ENCODE measurements around the gene WIPF3. TPM values are rescaled to one million over a fixed set of nuclear protein-coding genes. Genes with fewer than 3 reads are reported as not detected.

WIPF3 gene
- total RNA-seq, 2 experiments from 2014 or later, result not detected

GRCh38 chr7:29940199-29940598 lies 133.9 kb downstream of the WIPF3 start:
- no peak overlapping the region for H3K27ac Mint-ChIP-seq
- ChIA-PET CTCF (interaction anchor here (0.6 to 1.5 kb wide), 2 partner anchors 11 to 19 kb away, joined by 3 to 7 read pairs; no protein-coding TSS in a partner anchor), POLR2A (no interaction called here)
- H3K27me3 Mint-ChIP-seq, result no peaks in the 10 kb centered on the region
- intact Hi-C loops (cut with micrococcal nuclease), result no loop called here
- no peak for TF ChIP-seq CTCF (IDR thresholded peaks at IDR 0.05)
- no peak overlapping the region for H3K4me3 Mint-ChIP-seq
- H3K4me1 Mint-ChIP-seq (ENCODE audit: low read depth), result no peaks in the 10 kb centered on the region
- no peak for ATAC-seq
- no peaks in the 10 kb centered on the region for H3K9me3 Mint-ChIP-seq
- no peaks in the 10 kb centered on the region for H3K36me3 Mint-ChIP-seq (ENCODE audit: low read depth)
- no peak for DNase-seq

GRCh38 chr7:29945259-29945809 lies 139.0 kb downstream of the WIPF3 start:
- H3K9me3 Mint-ChIP-seq, result no peaks in the 10 kb centered on the region
- H3K27ac Mint-ChIP-seq, result no peak overlapping the region
- no peak for DNase-seq
- ChIA-PET CTCF (no interaction called here), POLR2A (no interaction called here)
- ATAC-seq, result peak; percentile 17
- no peaks in the 10 kb centered on the region for H3K27me3 Mint-ChIP-seq
- TF ChIP-seq CTCF (IDR thresholded peaks at IDR 0.05), result no peak
- intact Hi-C loops (cut with micrococcal nuclease), result no loop called here
- H3K4me1 Mint-ChIP-seq (ENCODE audit: low read depth), result no peaks in the 10 kb centered on the region
- no peak overlapping the region for H3K4me3 Mint-ChIP-seq
- no peaks in the 10 kb centered on the region for H3K36me3 Mint-ChIP-seq (ENCODE audit: low read depth)

GRCh38 chr7:29946428-29947186 lies 140.3 kb downstream of the WIPF3 start:
- intact Hi-C loops (cut with micrococcal nuclease), result no loop called here
- no peak for TF ChIP-seq CTCF (IDR thresholded peaks at IDR 0.05)
- Mint-ChIP-seq H3K27ac (no peak overlapping the region), H3K9me3 (no peaks in the 10 kb centered on the region), H3K4me1 (ENCODE audit: low read depth) (no peaks in the 10 kb centered on the region), H3K27me3 (no peaks in the 10 kb centered on the region), H3K36me3 (ENCODE audit: low read depth) (peaks cover 2% of the 10 kb centered on the region), H3K4me3 (no peak overlapping the region)
- DNase-seq (peak; percentile 8), ATAC-seq (no peak)
- ChIA-PET CTCF (interaction anchor here (0.9 to 1.0 kb wide), 2 partner anchors 25 to 116 kb away, joined by 3 read pairs; no protein-coding TSS in a partner anchor), POLR2A (no interaction called here)

GRCh38 chr7:29948587-29948986 lies 142.3 kb downstream of the WIPF3 start:
- H3K36me3 Mint-ChIP-seq (ENCODE audit: low read depth), result peaks cover 2% of the 10 kb centered on the region
- DNase-seq (no peak), ATAC-seq (no peak)
- H3K27me3 Mint-ChIP-seq, result no peaks in the 10 kb centered on the region
- H3K4me3 Mint-ChIP-seq, result no peak overlapping the region
- no peaks in the 10 kb centered on the region for H3K4me1 Mint-ChIP-seq (ENCODE audit: low read depth)
- intact Hi-C loops (cut with micrococcal nuclease), result no loop called here
- no peak for TF ChIP-seq CTCF (IDR thresholded peaks at IDR 0.05)
- ChIA-PET POLR2A (no interaction called here), CTCF (no interaction called here)
- H3K27ac Mint-ChIP-seq, result no peak overlapping the region
- no peaks in the 10 kb centered on the region for H3K9me3 Mint-ChIP-seq

GRCh38 chr7:29950480-29950879 lies 144.2 kb downstream of the WIPF3 start:
- TF ChIP-seq CTCF (IDR thresholded peaks at IDR 0.05), result no peak
- no peak overlapping the region for H3K4me3 Mint-ChIP-seq
- no peaks in the 10 kb centered on the region for H3K9me3 Mint-ChIP-seq
- POLR2A ChIA-PET, result interaction anchor here (0.6 kb wide), 1 partner anchor 19 kb away, joined by 3 read pairs; no protein-coding TSS in a partner anchor
- CTCF ChIA-PET, result interaction anchor here (0.6 to 1.6 kb wide), 3 partner anchors 10 to 72 kb away, joined by 3 read pairs; no protein-coding TSS in a partner anchor
- H3K36me3 Mint-ChIP-seq (ENCODE audit: low read depth), result peaks cover 2% of the 10 kb centered on the region
- DNase-seq (no peak), ATAC-seq (no peak)
- H3K4me1 Mint-ChIP-seq (ENCODE audit: low read depth), result no peaks in the 10 kb centered on the region
- H3K27me3 Mint-ChIP-seq, result no peaks in the 10 kb centered on the region
- H3K27ac Mint-ChIP-seq, result no peak overlapping the region
- intact Hi-C loops (cut with micrococcal nuclease), result loop anchor here (10.0 kb wide), 1 partner anchor 114 kb away; no protein-coding TSS in a partner anchor
